ENCODE data around the gene PRKAG1. TPM values are rescaled to one million over a fixed set of nuclear protein-coding genes. Genes with fewer than 3 reads are reported as not detected.

The PRKAG1 gene
- total and polyA plus RNA-seq, 4 donors: 15.5 to 31.5 (median 20.9) TPM

- H3K9me3 ChIP-seq (ENCODE audit: control insufficient read depth in 4 of 4, low read length in 3 of 4): no peaks in the 10 kb centered on the region
- no peak overlapping the region for H3K27ac ChIP-seq (ENCODE audit: low read depth in 1 of 2, low read length in 2 of 2)
- peaks cover 0 to 14% (median 7%) of the 10 kb centered on the region in 4 donors for H3K27me3 ChIP-seq (ENCODE audit: control insufficient read depth in 4 of 4, insufficient read depth in 4 of 4, low read length in 3 of 4)
- DNase-seq (ENCODE audit: low spot score): no peak
- no peak overlapping the region for H3K9ac ChIP-seq (ENCODE audit: low read depth in 1 of 2, low read length in 2 of 2)
- TF ChIP-seq JUND (IDR thresholded peaks at IDR 0.05) (no peak), EGR1 (IDR thresholded peaks at IDR 0.05; ENCODE audit: low read depth in 2 of 2) (no peak), RXRA (IDR thresholded peaks at IDR 0.05) (no peak)
- no peaks in the 10 kb centered on the region for H3K36me3 ChIP-seq (ENCODE audit: control insufficient read depth in 4 of 4, insufficient read depth in 3 of 4, low read depth in 1 of 4, low read length in 3 of 4)
- H3K4me3 ChIP-seq (ENCODE audit: low read depth in 1 of 3, low read length in 3 of 3): no peak overlapping the region
- WGBS: 74% methylated on average over 7 of the region's 7 CpGs
- peaks cover 0 to 16% (median 6%) of the 10 kb centered on the region in 4 donors for H3K4me1 ChIP-seq (ENCODE audit: control insufficient read depth in 4 of 4, insufficient read depth in 4 of 4, low read length in 3 of 4)
These were observed 50.6 kb downstream of the PRKAG1 start for GRCh38 chr12:48967991-48968390.

GRCh38 chr12:48966177-48966895 lies 52.2 kb downstream of the PRKAG1 start:
- Histone ChIP-seq H3K27me3 (ENCODE audit: control insufficient read depth in 4 of 4, insufficient read depth in 4 of 4, low read length in 3 of 4) (peaks cover 0 to 11% (median 5%) of the 10 kb centered on the region in 4 donors), H3K4me3 (ENCODE audit: low read depth in 1 of 3, low read length in 3 of 3) (no peak overlapping the region), H3K9me3 (ENCODE audit: control insufficient read depth in 4 of 4, low read length in 3 of 4) (no peaks in the 10 kb centered on the region), H3K36me3 (ENCODE audit: control insufficient read depth in 4 of 4, insufficient read depth in 3 of 4, low read depth in 1 of 4, low read length in 3 of 4) (no peaks in the 10 kb centered on the region), H3K27ac (ENCODE audit: low read depth in 1 of 2, low read length in 2 of 2) (no peak overlapping the region), H3K9ac (ENCODE audit: low read depth in 1 of 2, low read length in 2 of 2) (no peak overlapping the region), H3K4me1 (ENCODE audit: control insufficient read depth in 4 of 4, insufficient read depth in 4 of 4, low read length in 3 of 4) (peaks cover 0 to 9% (median 5%) of the 10 kb centered on the region in 4 donors)
- TF ChIP-seq TAF1 (conservative IDR thresholded peaks at IDR 0.05): no peak
- TF ChIP-seq REST (IDR thresholded peaks at IDR 0.05): no peak
- TF ChIP-seq ZBTB33 (IDR thresholded peaks at IDR 0.05): no peak
- no peak for TF ChIP-seq SP1 (IDR thresholded peaks at IDR 0.05)
- no peak for TF ChIP-seq JUND (IDR thresholded peaks at IDR 0.05)
- no peak for TF ChIP-seq FOXA1 (IDR thresholded peaks at IDR 0.05)
- no peak for TF ChIP-seq RAD21 (IDR thresholded peaks at IDR 0.05)
- TF ChIP-seq YY1 (IDR thresholded peaks at IDR 0.05): no peak
- no peak for TF ChIP-seq GABPA (IDR thresholded peaks at IDR 0.05 in 1 of 2, conservative IDR thresholded peaks at IDR 0.05 in 1 of 2)
- no peak for TF ChIP-seq FOXA2 (IDR thresholded peaks at IDR 0.05)
- no peak for TF ChIP-seq HNF4A (conservative IDR thresholded peaks at IDR 0.05)
- TF ChIP-seq HNF4G (IDR thresholded peaks at IDR 0.05): no peak
- TF ChIP-seq RXRA (IDR thresholded peaks at IDR 0.05): no peak
- no peak for TF ChIP-seq CTCF (IDR thresholded peaks at IDR 0.05; ENCODE audit: low read depth, low read length, missing input control)
- DNase-seq (ENCODE audit: low spot score): no peak
- WGBS: 56% methylated on average over 20 of the region's 20 CpGs

Measured in liver (tissue), 9 donors.